Measurements from ENCODE around the gene UST. TPM values are rescaled to one million over a fixed set of nuclear protein-coding genes. Genes with fewer than 3 reads are reported as not detected.

Gene UST
- total RNA-seq, 4 donors from 2014 or later, result 4.8 to 9.0 (median 7.8) TPM

DNA sequence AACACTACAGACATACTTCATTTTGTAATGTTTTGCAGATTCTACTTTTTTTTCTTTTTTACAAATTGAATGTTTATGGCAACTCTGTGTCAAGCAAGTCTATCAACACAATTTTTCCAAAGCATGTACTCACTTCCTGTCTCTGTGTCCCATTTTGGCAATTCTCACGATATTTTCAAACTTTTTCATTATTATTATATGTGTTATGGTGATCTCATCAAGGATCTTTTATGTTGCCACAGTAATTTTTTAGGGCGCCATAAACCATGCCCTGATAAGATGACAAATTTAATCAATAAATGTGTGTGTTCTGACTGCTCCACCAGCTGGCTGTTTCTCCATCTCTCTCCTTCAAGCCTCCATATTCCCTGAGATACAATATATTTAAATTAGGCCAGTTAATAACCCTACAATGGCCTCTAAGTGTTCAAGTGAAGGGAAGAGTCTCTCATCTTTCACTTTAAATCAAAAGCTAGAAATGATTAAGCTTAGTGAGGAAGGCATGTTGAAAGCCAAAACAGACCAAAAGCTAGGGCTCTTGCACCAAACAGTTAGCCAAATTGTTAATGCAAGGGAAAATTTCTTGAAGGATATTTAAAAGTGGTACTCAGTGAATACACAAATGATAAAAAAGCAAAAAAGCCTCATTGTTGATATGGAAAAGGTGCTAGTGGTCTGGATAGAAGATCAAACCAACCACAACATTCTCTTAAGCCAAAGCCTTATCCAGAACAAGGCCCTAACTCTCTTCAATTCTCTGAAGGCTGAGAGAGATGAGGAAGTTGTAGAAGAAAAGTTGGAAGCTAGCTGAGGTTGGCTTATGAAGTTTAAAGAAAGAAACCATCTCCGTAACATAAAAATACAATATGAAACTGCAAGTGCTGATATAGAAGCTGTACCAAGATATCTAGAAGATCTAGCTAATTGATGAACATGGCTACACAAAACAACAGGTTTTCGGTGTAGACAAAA, 376.3 kb downstream of the UST start:
- intact Hi-C loops (cut with DNase I; ENCODE audit: low total_unique reads) (no loop called here), in situ Hi-C loops (cut with MboI; ENCODE audit: low pct_ligation_motif_present in 1 of 4, low pct_unique_long_range_greater_than_20kb in 1 of 4, low sequenced_read_pairs in 3 of 4) (no loop called here)
- no peaks in the 10 kb centered on the region for H3K9me3 ChIP-seq
- 55 to 64% methylated on average over 4 of the region's 4 CpGs for WGBS, 2 donors (ENCODE audit: low coverage in 1 of 2)
- TF ChIP-seq POLR2A (IDR thresholded peaks at IDR 0.05) (no peak), CTCF (IDR thresholded peaks at IDR 0.05) (no peak), POLR2AphosphoS5 (IDR thresholded peaks at IDR 0.05) (no peak), EP300 (IDR thresholded peaks at IDR 0.05; ENCODE audit: low read depth) (no peak)
- no peak overlapping the region for H3K4me3 ChIP-seq
- DNase-seq, result no peak
- no peaks in the 10 kb centered on the region for H3K4me1 ChIP-seq
- H3K27ac ChIP-seq, result no peak overlapping the region
- H3K27me3 ChIP-seq, result no peaks in the 10 kb centered on the region
- H3K36me3 ChIP-seq, result no peaks in the 10 kb centered on the region

GRCh38 chr6:149125309-149125708, 378.5 kb downstream of the UST start:
- Histone ChIP-seq H3K4me1 (peaks cover 0 to 10% (median 0%) of the 10 kb centered on the region in 4 donors), H3K9me3 (no peaks in the 10 kb centered on the region), H3K27ac (no peak overlapping the region), H3K4me3 (no peak overlapping the region), H3K27me3 (no peaks in the 10 kb centered on the region), H3K36me3 (no peaks in the 10 kb centered on the region)
- DNase-seq, result no peak
- intact Hi-C loops (cut with DNase I; ENCODE audit: low total_unique reads), result no loop called here
- TF ChIP-seq POLR2AphosphoS5 (IDR thresholded peaks at IDR 0.05) (no peak), EP300 (IDR thresholded peaks at IDR 0.05; ENCODE audit: low read depth) (no peak), POLR2A (IDR thresholded peaks at IDR 0.05) (no peak), CTCF (IDR thresholded peaks at IDR 0.05) (no peak)
- 85 to 100% methylated on average over 1 of the region's 1 CpG for whole genome bisulfite sequencing, 2 donors (ENCODE audit: low coverage in 1 of 2)
- in situ Hi-C loops (cut with MboI; ENCODE audit: low pct_ligation_motif_present in 1 of 4, low pct_unique_long_range_greater_than_20kb in 1 of 4, low sequenced_read_pairs in 3 of 4), result no loop called here
